Activated CD4-positive, alpha-beta T cell treated with anti-CD3 and anti-CD28 coated beads, Interleukin-2, amount 50 U/mL, for 24 hours (primary cell): ENCODE data around the gene FBXO34.
A peak's percentile ranks its signal among the peaks of the same experiment; 100 is the strongest.
"Not testable (repeated sequence)": the region's sequence is repeated elsewhere in the genome, so short reads cannot be mapped to it uniquely, and the experiment has no call there.

Experiments
- DNase-seq, 2 donors: peaks; one replicate each; pipeline ENCODE4 v3.0.0-alpha.2; 2020; ENCODE audit warnings: low read depth in 1 of 2, low spot score in 1 of 2

The FBXO34 gene

GRCh38 chr14:55381561-55381960 is 110.3 kb downstream of the FBXO34 start:
- no peak for DNase-seq

- no peak for DNase-seq
These were observed 111.3 kb downstream of the FBXO34 start for GRCh38 chr14:55382483-55382882.

- DNase-seq, result not testable (repeated sequence)
These were observed 111.8 kb downstream of the FBXO34 start for GRCh38 chr14:55383056-55383466.

DNA sequence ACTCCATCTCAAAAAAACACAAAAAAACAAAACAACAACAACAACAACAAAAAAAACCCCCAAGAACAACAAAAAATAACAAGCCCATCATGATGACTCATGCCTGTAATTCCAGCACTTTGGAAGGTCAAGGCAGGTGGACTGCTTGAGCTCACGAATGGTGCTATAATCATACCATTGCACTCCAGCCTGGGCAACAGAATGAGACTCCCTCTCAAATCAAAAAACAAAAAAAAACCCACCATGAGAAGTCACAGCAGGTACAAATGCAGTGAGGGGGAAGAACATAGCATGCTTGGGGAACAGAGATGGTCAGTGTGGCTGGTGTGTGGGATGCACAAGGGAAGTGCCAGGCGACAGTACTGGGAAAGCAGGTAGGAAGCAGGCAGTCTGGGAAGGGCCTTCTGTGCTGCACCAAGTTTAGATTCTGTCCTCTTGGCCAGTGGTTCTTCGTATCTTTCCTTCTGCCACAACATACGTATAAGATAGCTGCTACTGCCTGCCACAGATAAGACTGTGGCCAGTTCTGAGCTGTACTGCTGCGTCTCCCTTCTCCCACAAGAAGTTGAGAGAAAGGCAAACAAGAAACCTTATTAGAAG is 112.4 kb downstream of the FBXO34 start:
- DNase-seq, result no peak

- no peak for DNase-seq
These were observed 113.3 kb downstream of the FBXO34 start for GRCh38 chr14:55384536-55384935.

GRCh38 chr14:55386037-55386808 is 115.0 kb downstream of the FBXO34 start:
- DNase-seq, result peak in 1 of 2 donors; percentile 15

DNA sequence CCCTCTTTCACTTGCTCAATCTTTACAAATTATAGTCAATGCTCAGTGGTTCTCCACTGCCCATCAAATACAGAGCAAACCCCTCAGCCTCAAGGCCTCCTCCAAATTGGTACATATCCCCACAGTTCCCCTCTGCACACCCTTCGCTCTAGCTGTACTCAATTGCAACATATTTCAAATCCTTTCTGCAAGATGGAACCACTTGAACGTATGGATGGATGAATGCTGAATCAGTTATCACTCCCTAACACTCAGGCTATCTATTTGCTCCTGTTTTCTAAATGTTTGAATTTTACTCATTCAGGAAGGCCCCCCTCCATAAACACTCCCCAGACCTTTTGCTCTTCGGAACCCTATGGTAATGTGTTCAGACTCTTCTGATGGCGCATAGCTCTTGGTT is 115.9 kb downstream of the FBXO34 start:
- DNase-seq, result no peak

DNA sequence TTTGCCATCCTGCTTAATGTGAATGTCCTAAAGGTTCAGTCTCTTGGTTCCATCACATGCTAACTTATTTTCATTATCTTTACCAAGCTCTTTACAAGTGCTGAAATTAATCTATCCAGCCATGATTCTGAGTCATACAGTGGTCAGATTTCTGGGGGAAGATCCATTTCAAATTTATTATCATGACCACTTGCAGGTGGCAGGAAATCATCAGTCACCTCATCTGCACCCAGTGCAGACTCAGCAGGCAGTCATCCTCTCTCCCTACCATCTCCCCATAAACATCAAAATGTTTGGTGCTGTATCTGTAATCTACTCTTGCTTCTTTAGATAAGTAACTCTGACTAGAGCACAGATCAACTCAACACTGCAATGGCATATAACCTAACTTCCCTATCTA is 116.9 kb downstream of the FBXO34 start:
- no peak for DNase-seq

- DNase-seq, result no peak
These were observed 118.1 kb downstream of the FBXO34 start for GRCh38 chr14:55389330-55389729.

- no peak for DNase-seq
These were observed 127.5 kb downstream of the FBXO34 start for GRCh38 chr14:55398679-55399078.

DNA sequence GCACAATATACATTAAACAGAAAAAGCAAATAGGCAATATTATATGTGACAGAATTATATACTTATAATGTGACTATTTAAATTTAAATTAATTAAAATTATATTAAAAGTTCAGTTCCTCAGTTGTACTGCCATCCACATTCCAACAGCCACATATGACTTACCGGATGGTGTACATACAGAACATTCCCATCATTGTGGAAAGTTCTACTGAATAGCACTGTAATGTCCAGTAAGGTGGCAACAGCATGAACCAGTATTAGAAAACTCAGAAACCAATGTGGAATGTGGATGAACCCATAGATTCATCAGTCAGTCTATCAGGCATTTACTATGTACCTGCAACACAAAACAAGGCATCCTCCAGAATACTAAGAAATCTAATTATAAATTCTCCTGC is 128.0 kb downstream of the FBXO34 start:
- DNase-seq, result no peak

DNA sequence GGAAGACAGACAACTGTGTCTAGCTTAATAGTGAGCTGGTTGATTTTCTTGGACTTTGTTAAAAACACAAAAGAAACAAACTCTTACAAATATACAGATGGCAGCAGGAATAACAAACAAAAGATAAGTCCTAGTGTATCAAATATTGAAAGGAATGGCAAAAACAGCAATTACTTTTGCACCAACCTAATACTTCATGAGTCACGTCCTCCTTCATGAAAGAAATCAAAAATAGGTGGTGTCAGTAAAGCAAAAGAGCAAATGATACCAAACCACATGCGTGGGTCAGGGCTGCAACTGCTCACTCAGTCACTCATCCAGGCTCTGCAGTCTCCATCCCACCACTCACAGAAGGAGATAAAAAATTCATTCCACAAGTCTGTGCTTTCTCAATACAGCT is 128.6 kb downstream of the FBXO34 start:
- no peak for DNase-seq

GRCh38 chr14:55401751-55402150 is 130.5 kb downstream of the FBXO34 start:
- no peak for DNase-seq
